GDM1 (cell line): ENCODE results near the gene CAMKMT.
"Not testable (repeated sequence)": the region's sequence is repeated elsewhere in the genome, so short reads cannot be mapped to it uniquely, and the experiment has no call there.

ENCODE experiments used
- DNase-seq: peaks from one replicate; lab custom pipeline; 2025; lab: John Stamatoyannopoulos, UW

CAMKMT gene

DNA sequence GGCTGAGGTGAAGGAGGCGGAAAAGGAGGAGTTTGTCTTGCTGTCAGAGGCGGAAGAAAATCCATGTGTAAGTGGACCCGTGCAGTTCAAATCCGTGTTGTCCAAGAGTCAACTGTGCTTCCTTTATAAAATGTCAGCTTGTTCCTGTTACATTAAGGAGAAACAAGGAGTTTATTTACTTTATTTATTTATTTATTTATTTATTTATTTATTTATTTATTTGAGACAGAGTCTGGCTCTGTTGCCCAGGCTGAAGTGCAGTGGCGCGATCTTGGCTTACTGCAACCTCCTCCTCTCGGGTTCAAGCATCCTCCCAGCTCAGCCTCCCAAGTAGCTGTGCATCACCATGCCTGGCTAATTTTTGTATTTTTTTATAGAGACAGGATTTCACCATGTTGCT is 143.9 kb downstream of the CAMKMT start:
- not testable (repeated sequence) for DNase-seq

DNA sequence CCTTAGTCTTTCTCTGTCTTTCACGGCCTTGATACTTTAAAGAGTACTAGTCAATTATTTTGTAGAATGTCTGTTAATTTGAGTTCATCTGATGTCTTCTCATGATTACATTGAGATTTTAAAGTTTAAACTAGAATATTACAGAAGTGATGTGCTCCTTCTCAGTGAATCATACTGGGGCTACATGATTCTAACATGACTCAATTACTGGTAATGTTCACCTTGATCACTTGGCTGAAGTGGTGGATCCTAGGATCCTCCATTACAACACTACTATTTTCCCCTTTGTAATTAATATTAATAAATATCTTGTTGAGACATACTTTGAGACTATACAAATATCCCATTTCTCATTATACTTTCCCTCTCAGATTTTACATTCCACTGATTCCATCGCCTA is 148.5 kb downstream of the CAMKMT start:
- DNase-seq = no peak

DNA sequence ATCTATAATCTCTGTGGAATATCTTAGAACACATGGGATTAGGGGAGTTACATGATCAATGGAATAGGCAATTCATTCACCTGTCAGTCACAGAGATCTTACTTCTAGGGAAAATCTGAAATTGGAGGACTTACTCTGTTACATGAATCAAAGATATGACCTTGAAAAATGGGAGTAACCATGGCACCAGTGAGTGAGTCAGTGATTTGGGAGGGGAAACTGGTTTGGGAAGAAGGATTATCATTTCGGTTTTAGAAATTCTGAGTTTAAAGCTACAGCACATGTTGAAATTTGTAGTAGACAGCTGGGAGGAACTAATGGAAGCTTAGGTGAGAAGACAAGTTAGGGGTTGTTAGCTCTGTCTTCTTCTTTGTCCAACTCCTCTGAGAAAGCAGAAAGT is 153.7 kb downstream of the CAMKMT start:
- no peak for DNase-seq

DNA sequence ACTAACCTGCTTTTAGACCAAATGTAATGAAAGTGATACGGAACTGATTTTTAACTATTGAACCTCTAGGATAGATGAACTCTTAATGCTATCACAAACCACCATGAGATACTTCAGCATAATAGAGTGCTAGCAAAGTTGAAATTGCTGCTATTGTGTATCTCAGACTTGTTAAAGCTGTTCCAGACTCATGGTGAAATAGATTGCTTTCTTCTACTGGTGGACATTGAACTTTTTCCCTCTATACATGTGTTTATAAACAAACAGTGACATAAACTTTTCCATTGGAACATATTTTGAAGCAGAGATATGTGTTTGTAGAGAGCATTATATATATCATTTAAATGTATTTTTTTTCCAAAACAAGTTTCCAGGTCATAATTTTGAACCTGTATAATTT is 157.3 kb downstream of the CAMKMT start:
- no peak for DNase-seq

DNA sequence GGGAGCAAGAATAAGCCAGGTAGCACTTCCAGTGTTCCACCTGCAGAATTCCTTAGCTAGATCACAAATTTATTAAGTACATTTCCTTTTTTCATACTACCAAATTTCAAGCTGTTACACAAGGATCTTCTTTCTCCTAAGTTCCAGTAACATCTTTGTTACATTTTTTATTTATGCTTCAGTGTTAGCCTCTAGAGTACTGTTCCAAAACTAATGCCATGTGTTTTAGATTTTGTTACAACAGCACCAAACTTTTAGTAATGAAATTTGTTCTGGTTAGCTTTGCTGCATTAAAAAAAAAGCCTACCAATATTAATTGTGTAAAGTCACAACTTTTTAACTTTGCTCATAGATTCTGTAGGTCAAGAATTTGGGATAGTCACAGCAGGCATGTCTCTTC is 161.1 kb downstream of the CAMKMT start:
- DNase-seq = no peak

DNA sequence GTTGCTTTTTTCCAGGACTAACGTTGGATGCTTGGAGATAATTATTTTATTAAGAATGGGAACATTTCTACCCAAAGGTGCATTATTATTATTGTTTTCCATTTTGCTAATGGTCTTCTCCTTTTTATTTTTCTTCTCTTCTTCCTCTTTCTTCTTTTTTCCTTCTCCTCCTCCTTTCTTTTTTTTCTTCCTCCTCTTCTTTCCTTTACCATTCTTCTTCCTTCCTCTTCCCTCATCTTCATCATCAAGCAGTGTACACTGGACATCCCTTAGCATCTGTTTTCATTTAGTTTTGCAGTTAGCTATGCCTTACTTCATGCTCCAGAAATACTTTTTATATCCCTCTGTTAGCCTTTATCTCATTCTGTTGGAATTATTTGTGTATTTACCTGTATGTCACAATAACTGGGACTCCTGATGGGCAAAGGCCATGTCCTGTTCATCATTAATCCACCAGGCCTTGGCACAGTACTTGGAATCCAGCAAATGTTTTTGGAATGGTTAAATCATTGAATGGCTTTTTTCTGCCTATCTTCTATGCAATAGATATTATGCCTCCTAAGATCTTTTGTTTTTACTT is 162.7 kb downstream of the CAMKMT start:
- no peak for DNase-seq

DNA sequence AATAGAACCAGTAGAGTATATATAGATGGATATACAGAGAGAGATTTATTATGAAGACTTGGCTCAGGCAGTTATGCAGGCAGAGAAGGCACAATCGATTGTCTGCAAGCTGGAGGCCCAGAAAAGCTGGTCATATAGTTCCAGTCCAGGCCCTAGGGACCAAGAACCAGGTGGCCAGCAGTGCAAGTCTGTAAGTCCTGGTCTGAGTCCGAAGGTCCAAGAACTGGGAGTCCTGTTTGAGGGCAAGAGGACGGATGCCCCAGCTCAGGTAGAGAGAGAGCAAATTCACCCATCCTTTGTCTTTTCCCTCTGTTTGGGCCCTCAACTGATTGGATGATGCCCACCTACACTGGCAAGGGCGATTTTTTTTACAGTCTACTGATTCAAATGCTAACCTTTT is 164.6 kb downstream of the CAMKMT start:
- DNase-seq = no peak

DNA sequence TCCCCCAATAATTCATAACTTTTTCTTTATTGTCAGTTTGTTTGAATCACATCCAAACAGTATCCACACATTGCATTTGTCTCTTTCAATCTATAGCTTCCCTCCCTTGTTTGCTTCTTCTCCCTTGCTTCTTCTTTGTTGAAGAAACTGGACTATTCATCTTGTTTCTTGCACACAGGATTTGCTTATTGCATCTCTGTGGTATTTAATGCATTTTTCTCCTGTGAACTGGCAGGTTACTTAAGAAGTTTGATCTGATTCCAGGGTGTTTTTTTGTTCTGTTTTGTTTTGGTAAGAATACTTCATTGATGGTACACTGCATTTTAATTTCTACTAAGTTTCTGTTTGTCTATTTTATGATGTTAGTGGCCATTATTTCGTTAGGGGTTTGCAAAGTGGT is 166.8 kb downstream of the CAMKMT start:
- DNase-seq = no peak

DNA sequence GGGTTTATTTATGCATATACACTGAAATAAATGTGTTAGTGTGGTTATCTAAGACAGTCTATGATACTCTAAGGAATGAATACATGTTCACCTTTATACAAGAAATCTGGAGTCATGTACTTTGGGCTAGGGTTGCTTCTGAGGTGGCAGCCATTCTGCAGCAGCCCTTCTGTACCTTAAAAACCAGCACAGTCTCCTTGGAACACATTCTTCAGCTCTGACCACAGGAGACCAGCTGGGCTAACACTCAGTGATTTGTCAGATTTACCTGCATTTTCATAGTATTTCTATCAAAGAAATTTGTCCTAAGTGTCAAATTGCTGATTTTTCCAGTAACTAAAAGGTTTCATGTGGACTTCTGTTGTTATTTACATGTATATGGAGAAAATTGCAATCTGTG is 167.7 kb downstream of the CAMKMT start:
- DNase-seq = no peak

DNA sequence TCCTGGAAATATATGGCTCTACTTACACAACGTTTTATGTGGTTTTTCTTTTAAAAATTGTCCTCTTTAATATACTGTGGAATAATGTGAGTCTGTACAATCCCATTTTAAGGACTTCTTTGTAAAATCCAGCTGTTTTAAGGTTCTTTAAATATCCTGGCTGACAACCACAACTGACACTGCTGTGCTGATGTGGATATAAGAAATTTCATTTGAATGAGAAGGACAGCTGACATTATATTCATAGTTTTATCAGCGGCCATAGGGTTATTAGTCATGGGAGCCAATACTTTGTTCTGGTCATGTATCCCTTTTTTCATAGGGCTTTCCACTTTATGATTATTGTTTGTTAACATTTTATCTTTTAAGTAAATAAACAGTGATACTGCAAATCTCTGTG is 169.5 kb downstream of the CAMKMT start:
- DNase-seq = no peak

DNA sequence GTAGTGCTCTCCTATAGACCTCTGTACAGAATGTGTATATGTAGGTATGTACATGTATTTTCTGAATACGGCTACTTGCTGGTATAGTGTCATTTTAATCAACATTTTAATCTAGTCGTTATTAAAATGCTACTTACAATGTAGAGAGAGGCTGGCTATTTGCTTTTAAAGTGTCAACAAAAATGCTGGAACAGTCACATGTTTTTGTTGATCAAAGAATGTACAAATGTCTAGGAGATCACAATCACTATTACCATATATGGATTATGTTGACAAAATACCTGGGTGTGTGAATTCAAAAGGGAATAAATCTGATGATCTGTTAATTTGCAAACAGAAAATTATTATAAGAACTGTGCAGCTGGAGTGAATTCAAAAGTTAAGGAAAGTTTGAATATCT is 170.3 kb downstream of the CAMKMT start:
- DNase-seq = no peak

DNA sequence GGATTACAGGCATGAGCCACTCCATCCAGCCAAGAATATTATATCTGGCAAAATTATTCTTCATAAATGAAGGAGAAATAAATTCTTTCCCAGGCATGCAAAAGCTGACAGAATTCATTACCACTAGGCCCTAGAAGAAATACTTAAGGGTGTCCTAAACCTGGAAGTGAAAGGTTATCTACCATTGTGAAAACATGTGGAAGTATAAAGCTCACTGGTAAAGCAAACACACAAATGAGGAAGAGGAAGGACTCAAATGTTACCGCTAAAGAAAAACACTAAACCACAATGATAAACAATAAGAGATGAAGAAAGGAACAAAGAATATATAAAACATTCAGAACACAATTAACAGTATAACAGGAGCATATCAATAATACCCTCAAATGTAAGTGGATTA is 171.8 kb downstream of the CAMKMT start:
- DNase-seq = no peak

DNA sequence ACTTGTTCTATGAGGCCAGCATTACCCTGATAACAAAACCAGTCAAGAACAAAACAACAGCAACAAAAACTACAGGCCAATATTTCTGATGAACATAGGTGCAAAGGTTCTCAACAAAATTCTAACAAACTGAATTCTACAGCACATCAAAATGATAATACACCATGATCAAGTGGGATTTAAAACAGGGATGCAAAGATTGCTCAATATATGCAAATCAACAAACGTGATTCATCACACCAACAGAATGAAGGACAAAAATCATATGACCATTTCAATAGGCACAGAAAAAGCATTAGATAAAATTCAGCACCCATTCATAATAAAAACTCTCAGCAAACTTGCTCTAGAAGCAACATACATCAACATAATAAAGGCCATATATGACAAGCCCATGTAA is 173.6 kb downstream of the CAMKMT start:
- DNase-seq = no peak

DNA sequence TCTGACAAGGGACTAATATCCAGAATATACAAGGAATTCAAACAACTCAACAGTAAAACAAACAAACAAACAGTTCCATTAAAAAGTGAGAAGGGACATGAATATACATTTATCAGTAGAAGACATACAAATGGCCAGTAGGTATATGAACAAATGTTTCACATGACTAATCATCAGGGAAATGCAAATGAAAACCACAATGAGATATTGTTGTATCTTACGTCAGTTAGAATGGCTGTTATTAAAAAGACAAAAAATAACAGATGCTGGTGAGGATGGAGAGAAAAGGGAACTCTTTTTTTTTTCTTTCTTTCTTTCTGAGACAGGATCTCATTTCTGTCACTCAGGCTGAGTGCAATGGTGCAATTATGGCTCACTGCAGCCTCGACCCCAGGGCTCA is 175.5 kb downstream of the CAMKMT start:
- DNase-seq = no peak

DNA sequence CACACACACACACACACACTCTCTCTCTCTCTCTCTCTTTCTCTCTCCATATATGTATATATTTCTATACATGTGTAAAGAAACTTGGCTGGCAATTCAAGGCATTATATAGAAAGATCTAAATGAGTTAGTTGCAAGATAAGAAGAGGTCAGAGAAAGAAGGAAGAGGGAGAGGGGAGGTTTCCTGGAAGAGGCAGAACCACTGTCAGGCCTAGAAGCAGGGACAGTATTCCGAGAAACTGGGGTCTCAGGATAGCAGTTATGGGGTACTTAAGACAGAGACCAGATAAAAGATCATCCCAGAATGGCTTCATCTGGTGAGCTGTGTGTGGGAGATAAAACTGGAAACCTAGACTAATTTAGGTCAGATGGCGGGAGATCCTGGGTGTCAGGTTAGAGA is 180.8 kb downstream of the CAMKMT start:
- no peak for DNase-seq

DNA sequence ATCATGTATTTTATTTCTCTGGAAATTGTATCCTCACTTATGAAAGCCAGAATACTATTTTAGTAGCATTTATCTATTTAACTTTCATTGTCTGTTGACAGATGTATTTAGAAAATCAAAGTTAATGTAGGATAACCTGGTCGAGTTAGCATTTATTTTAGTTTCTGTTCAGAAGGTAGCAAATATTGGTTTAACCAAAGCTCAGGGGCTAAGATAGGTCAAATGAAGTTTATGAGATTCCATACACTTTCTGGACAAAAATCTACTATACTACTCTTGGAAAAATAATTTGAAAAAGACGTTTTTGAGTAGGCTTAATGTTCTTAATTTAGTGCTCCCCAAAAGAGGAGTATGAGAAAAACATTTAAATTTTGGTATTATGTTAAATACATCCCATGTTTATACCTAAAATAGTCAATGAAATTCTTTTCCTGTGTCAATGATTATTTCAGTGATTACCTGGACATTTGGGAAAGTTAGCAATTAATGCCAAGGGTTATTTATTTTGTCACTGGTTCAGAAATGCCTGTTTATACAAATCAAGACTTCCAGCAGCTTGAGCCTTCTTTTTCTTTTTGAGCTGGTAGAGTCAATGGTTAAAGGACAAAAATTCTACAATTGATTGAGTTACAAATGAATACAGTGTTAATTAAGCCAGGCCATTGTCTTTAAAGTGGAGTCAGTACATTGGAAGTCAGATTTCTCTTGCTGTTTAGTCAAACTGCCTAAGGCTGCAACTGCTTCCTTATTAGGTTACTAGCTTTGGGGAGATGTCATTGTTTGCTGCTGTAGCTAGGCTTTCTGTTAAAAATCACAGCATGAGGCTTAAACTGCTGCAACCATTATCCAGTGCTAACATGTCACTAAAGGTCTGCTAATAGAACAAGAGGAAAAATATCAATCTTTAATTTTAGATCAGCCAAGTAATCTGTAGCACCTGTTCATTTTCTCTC is 182.3 kb downstream of the CAMKMT start:
- DNase-seq = no peak

DNA sequence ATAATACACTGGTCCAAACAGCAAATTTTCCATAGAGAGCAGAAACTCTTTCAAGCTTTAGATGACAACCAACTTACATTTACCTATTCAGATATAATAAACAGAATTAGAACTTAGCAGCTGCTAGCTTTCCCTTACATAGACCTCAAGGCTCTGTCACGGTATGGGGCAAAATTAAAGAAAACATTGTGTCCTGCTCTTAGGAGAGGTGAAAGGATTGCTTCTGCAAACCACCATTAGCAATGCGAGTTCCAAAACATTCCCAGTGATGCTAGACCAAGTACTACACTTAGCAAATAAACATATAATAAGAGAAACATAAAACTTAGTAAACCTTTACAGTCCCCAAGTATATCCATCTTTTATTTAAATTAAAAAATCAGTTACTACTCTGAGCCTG is 183.3 kb downstream of the CAMKMT start:
- DNase-seq = no peak

DNA sequence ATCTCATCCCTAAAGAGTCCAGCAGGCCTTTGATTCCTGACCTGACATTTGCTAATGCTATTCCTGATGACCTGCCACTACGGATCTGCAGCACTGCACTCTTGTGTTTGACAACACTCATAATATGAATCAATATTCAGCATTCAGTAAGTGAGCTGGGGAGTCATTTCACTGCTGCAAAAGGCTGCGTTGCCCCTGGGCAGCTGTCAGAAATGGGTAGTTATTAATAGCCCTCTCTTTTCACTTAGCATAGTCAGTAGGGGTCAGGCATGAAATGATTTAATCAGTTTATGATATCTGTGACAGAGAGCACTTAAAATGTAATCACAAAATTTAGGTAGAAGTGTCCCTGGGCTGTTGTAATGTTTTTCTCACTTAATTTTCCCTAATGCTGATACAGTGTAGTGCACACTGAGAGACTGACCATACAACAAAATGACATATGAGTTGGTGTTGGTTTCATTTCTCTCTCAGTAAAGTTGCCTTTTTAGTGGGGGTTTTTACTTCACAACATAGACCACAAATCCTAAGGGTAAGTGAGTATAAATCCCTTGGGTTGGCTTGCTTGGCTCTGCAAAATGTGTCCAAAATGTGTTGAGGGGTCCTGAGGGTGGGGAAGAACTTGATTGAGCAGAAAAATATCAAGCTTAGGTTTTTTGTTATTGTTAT is 184.8 kb downstream of the CAMKMT start:
- DNase-seq = no peak

DNA sequence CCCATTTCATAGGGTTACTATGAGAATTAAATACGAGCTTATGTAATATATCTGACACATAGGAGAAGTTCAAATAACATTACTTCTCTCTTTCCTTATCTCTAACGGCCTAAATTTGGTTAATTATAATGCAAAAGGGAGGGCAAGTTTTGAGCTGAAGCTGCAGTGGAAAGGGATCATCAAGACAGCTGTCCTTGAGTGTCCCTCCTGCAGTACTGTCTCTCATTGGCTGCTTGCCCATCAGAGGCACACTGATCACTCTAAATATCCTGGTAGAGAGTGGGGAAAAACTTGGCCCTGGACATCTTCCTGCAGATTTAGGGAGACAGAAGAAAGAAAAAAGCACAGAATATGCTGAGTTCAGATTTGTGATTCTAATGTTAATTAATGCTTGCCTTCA is 186.0 kb downstream of the CAMKMT start:
- no peak for DNase-seq

DNA sequence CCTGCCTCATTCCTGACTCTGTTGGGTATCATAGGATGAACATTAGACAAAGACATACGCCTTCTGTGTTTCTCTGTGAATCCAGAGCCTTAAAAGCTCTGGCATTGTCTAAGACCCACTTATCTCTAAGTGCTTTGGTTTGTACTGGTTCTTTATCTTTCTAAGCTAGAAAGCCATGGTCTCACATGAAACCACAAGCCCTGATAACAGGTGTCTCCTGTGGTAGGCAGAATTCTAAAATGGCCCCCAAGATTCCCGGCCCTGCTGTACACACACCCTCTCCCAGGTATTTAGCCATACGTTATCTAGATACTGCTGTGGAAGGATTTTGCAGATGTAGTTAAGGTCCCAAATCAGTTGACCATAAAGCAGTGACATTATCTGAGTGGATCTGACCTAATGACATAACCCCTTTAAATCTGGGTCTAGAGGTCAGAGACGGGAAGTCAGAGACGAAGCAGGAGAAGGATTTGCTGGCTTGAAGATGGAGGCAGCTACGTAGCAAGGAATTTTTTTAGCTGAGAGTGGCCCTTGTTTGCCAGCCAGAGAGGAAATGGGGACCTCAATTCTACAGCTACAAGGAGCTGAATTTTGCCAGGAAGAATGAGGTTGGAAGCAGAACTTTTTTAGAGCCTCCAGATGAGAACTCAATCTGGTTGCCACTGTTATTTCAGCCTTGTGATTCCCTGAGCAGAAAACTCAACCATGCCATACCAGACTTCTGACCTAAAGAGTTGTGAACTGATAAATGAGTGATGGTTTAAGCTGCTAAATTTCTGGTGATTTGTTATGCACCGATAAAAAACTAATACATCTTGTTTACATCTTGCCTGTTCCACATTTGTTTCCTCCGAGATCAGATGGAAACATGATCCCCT is 186.7 kb downstream of the CAMKMT start:
- DNase-seq = no peak

DNA sequence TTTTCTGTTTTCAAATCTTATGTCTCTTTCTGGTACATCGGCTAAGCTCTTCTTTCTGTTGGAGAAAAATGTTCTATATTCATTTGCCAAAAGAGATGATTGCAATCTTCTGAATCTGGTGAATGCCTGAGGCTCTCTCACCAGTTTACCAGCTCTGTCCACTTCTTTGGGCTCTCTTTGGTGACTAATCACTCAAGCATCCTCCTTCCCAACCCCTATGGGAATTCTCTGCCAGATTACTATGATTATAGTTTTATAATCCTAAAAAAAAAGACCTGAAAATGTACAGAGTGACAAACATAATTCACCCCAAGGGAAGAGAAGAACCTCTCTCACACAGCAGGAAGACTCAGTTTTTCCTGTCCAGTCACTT is 187.3 kb downstream of the CAMKMT start:
- no peak for DNase-seq

DNA sequence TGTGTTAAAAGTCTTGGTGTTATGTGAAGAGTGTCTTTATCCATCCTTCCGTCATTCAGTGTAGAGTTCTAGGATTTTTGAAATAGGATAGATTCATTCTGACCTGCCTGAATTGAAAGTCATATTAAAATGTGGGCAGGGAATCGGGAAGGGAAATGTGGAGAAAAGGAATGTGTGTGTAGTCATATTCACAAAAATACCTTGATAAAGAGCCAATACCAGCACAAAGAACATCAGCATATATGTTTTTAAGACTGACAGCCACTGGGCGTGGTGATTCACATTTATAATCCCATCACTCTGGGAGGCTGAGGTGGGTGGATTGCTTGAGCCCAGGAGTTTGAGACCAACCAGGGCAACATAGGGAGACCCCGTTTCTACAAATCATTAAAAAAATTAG is 188.1 kb downstream of the CAMKMT start:
- DNase-seq = no peak
